Measurements from ENCODE around the gene SLFN13.
"Not testable (repeated sequence)": the region's sequence is repeated elsewhere in the genome, so short reads cannot be mapped to it uniquely, and the experiment has no call there.

Gene SLFN13

GRCh38 chr17:35432176-35433074, 16.1 kb downstream of the SLFN13 start, which contains the start of gene SLFN12:
Gene SLFN12, minus strand, starts transcription at chr17:35432500. Its CDS starts 9,472 bp downstream, at chr17:35423028.
- DNase-seq, result peak; percentile 21

- no peak for DNase-seq
Observed at GRCh38 chr17:35429702-35430101, 18.9 kb downstream of the SLFN13 start.

GRCh38 chr17:35428229-35428628, 20.3 kb downstream of the SLFN13 start:
- DNase-seq, result no peak

GRCh38 chr17:35423761-35424160, 24.8 kb downstream of the SLFN13 start:
- DNase-seq, result no peak

GRCh38 chr17:35421069-35421468, 27.5 kb downstream of the SLFN13 start:
- DNase-seq, result not testable (repeated sequence)

GRCh38 chr17:35416659-35417058, 31.9 kb downstream of the SLFN13 start:
- no peak for DNase-seq

GRCh38 chr17:35414707-35415106, 33.9 kb downstream of the SLFN13 start:
- DNase-seq, result not testable (repeated sequence)

GRCh38 chr17:35414247-35414646, 34.3 kb downstream of the SLFN13 start:
- DNase-seq, result no peak

- no peak for DNase-seq
Observed at GRCh38 chr17:35407531-35407930, 41.0 kb downstream of the SLFN13 start.

GRCh38 chr17:35406568-35406967, 42.0 kb downstream of the SLFN13 start:
- DNase-seq, result no peak

GRCh38 chr17:35404360-35404759, 44.2 kb downstream of the SLFN13 start:
- DNase-seq, result no peak

- DNase-seq, result not testable (repeated sequence)
Observed at GRCh38 chr17:35393783-35394182, 54.8 kb downstream of the SLFN13 start.

- DNase-seq, result no peak
Observed at GRCh38 chr17:35390663-35391062, 57.9 kb downstream of the SLFN13 start.

GRCh38 chr17:35390156-35390555, 58.4 kb downstream of the SLFN13 start:
- no peak for DNase-seq

- no peak for DNase-seq
Observed at GRCh38 chr17:35387496-35387895, 61.1 kb downstream of the SLFN13 start.
